Measurements from ENCODE around the gene UBAC1.

DNA sequence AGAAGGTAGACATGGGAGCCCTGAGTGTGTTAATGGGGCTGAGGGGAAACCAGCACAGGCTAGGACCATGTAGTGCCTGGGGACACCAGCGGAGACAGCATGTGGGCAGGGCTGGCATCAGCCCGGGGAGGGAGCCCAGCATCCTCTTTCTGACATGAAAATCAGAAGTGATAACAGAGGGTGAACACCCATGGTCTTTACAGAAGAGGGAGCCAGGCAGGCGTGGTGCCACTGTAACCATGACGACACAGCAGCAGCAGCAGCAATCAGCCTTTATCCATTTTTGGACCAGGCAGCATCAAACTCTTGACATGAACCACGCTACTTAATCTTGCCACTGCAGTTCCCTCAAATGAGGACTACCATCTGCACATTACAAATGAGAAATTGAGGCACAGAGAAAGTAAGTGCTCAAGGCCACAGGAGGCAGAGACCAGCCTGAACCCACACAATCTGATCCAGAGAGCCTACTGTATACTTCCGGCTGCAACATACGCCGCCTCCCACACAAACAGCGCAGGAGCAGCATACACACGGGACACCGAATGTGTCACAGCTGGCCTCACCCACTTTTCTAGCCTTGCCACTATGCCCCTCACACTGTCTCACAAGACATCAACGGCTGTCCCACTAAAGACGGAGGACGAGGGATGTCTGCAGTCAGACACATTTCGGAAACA lies 77.6 kb downstream of the UBAC1 start:
- no peak for TF ChIP-seq POLR2AphosphoS5 (IDR thresholded peaks at IDR 0.05; ENCODE audit: low read depth, low read length)
- no peak for TF ChIP-seq RFX5 (IDR thresholded peaks at IDR 0.05; ENCODE audit: low read length)
- TF ChIP-seq, protein P1, sequence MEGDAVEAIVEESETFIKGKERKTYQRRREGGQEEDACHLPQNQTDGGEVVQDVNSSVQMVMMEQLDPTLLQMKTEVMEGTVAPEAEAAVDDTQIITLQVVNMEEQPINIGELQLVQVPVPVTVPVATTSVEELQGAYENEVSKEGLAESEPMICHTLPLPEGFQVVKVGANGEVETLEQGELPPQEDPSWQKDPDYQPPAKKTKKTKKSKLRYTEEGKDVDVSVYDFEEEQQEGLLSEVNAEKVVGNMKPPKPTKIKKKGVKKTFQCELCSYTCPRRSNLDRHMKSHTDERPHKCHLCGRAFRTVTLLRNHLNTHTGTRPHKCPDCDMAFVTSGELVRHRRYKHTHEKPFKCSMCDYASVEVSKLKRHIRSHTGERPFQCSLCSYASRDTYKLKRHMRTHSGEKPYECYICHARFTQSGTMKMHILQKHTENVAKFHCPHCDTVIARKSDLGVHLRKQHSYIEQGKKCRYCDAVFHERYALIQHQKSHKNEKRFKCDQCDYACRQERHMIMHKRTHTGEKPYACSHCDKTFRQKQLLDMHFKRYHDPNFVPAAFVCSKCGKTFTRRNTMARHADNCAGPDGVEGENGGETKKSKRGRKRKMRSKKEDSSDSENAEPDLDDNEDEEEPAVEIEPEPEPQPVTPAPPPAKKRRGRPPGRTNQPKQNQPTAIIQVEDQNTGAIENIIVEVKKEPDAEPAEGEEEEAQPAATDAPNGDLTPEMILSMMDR (IDR thresholded peaks at IDR 0.05) = no peak
- no peak for TF ChIP-seq FOXM1 (IDR thresholded peaks at IDR 0.05; ENCODE audit: low read depth)
- TF ChIP-seq, protein P2, sequence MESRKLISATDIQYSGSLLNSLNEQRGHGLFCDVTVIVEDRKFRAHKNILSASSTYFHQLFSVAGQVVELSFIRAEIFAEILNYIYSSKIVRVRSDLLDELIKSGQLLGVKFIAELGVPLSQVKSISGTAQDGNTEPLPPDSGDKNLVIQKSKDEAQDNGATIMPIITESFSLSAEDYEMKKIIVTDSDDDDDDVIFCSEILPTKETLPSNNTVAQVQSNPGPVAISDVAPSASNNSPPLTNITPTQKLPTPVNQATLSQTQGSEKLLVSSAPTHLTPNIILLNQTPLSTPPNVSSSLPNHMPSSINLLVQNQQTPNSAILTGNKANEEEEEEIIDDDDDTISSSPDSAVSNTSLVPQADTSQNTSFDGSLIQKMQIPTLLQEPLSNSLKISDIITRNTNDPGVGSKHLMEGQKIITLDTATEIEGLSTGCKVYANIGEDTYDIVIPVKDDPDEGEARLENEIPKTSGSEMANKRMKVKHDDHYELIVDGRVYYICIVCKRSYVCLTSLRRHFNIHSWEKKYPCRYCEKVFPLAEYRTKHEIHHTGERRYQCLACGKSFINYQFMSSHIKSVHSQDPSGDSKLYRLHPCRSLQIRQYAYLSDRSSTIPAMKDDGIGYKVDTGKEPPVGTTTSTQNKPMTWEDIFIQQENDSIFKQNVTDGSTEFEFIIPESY (IDR thresholded peaks at IDR 0.05; ENCODE audit: borderline replicate concordance, low read depth) = no peak
- no peak for TF ChIP-seq SIN3A (IDR thresholded peaks at IDR 0.05; ENCODE audit: borderline replicate concordance, low read depth, low read length)
- no peak for TF ChIP-seq NRF1 (IDR thresholded peaks at IDR 0.05; ENCODE audit: low read depth, low read length)

All from SK-N-SH (cell line).